Measurements from ENCODE around the gene TNFAIP2. TPM values are rescaled to one million over a fixed set of nuclear protein-coding genes. Genes with fewer than 3 reads are reported as not detected.
A peak's percentile ranks its signal among the peaks of the same experiment; 100 is the strongest.

The TNFAIP2 gene
- total RNA-seq, 4 donors from 2014 or later, result 10.5 to 94.9 (median 31.1) TPM

- H3K27ac ChIP-seq, result peak overlapping the region in 1 of 4 donors; percentile 61
- H3K4me3 ChIP-seq, result peak overlapping the region in 1 of 4 donors; percentile 13
- no peak for TF ChIP-seq POLR2A (IDR thresholded peaks at IDR 0.05)
These were observed 17.3 kb downstream of the TNFAIP2 start for GRCh38 chr14:103140316-103141109.

GRCh38 chr14:103141117-103141796 lies 18.0 kb downstream of the TNFAIP2 start:
- Histone ChIP-seq H3K4me3 (peak overlapping the region in 1 of 4 donors; percentile 13), H3K36me3 (no peaks in the 10 kb centered on the region), H3K9me3 (no peaks in the 10 kb centered on the region), H3K27me3 (peaks cover 0 to 7% of the 10 kb centered on the region in 2 donors), H3K4me1 (peaks cover 0 to 15% (median 0%) of the 10 kb centered on the region in 4 donors), H3K27ac (peak overlapping the region in 1 of 4 donors; percentile 61)
- TF ChIP-seq CTCF (IDR thresholded peaks at IDR 0.05), result peak in 5 of 6 experiments; percentile 44 to 53 (median 49)
- no peak for TF ChIP-seq POLR2A (IDR thresholded peaks at IDR 0.05)
- peak; percentile 48 to 72 (median 61) for DNase-seq

More at GRCh38 chr14:103140316-103141109, 17.3 kb downstream of the TNFAIP2 start:
- peaks cover 0 to 7% of the 10 kb centered on the region in 2 donors for H3K27me3 ChIP-seq
- peaks cover 0 to 15% (median 0%) of the 10 kb centered on the region in 4 donors for H3K4me1 ChIP-seq
- H3K9me3 ChIP-seq, result no peaks in the 10 kb centered on the region
- peaks cover 0 to 4% (median 0%) of the 10 kb centered on the region in 3 donors for H3K36me3 ChIP-seq
- peak; percentile 43 to 90 (median 86) for DNase-seq

GRCh38 chr14:103142026-103142425 lies 18.8 kb downstream of the TNFAIP2 start:
- Histone ChIP-seq H3K27me3 (peaks cover 0 to 7% of the 10 kb centered on the region in 2 donors), H3K9me3 (no peaks in the 10 kb centered on the region), H3K36me3 (no peaks in the 10 kb centered on the region), H3K27ac (no peak overlapping the region), H3K4me3 (no peak overlapping the region), H3K4me1 (peaks cover 0 to 15% (median 0%) of the 10 kb centered on the region in 4 donors)
- peak in 1 of 3 donors; percentile 13 for DNase-seq
- no peak for TF ChIP-seq CTCF (IDR thresholded peaks at IDR 0.05)

- Histone ChIP-seq H3K4me3 (no peak overlapping the region), H3K27ac (no peak overlapping the region), H3K27me3 (peaks cover 0 to 7% of the 10 kb centered on the region in 2 donors), H3K4me1 (peaks cover 0 to 15% (median 0%) of the 10 kb centered on the region in 4 donors), H3K9me3 (no peaks in the 10 kb centered on the region), H3K36me3 (no peaks in the 10 kb centered on the region)
- TF ChIP-seq CTCF (IDR thresholded peaks at IDR 0.05) (no peak), POLR2A (IDR thresholded peaks at IDR 0.05) (no peak)
- no peak for DNase-seq
These were observed 19.6 kb downstream of the TNFAIP2 start for GRCh38 chr14:103142721-103143302.

- H3K4me1 ChIP-seq, result peaks cover 0 to 12% (median 0%) of the 10 kb centered on the region in 4 donors
- no peak overlapping the region for H3K27ac ChIP-seq
- H3K9me3 ChIP-seq, result no peaks in the 10 kb centered on the region
- TF ChIP-seq CTCF (IDR thresholded peaks at IDR 0.05) (no peak), POLR2A (IDR thresholded peaks at IDR 0.05) (no peak)
- DNase-seq, result no peak
- H3K4me3 ChIP-seq, result no peak overlapping the region
- H3K27me3 ChIP-seq, result peaks cover 0 to 3% of the 10 kb centered on the region in 2 donors
- H3K36me3 ChIP-seq, result no peaks in the 10 kb centered on the region
These were observed 20.2 kb downstream of the TNFAIP2 start for GRCh38 chr14:103143506-103143905.
